NB4 (cell line): ENCODE results near the gene TCP11X1.
"Not testable (repeated sequence)": the region's sequence is repeated elsewhere in the genome, so short reads cannot be mapped to it uniquely, and the experiment has no call there.

Source experiments
- DNase-seq: peaks from one replicate; pipeline ENCODE4 v3.0.0; 2010; ENCODE audit warnings: low read depth
- H3K4me3 ChIP-seq: one replicate; pipeline ENCODE4 v1.5.1; 2011; ENCODE audit warnings: mild to moderate bottlenecking, low read depth, low read length, moderate library complexity
- MYC ChIP-seq: IDR thresholded peaks from 2 replicates; pipeline ENCODE4 v1.6.1; 2011; ENCODE audit warnings: low read depth, low read length
- POLR2A ChIP-seq: IDR thresholded peaks from 2 replicates; pipeline ENCODE4 v1.6.1; 2011; ENCODE audit warnings: mild to moderate bottlenecking; ENCODE audit not compliant: insufficient read length; ENCODE audit errors: extremely low read depth
- TF ChIP-seq, protein P1 (sequence below): IDR thresholded peaks from one replicate; pipeline ENCODE4 v1.5.1; 2012; ENCODE audit warnings: low read depth, low read length
- TF ChIP-seq, protein P2 (sequence below): IDR thresholded peaks from 2 replicates; pipeline ENCODE4 v1.6.1; 2011; ENCODE audit warnings: low read depth, low read length

TCP11X1 gene

GRCh38 chrX:102214986-102215385 lies at the start of gene TCP11X1:
Gene TCP11X1, plus strand, starts transcription at chrX:102215301.
- DNase-seq, H3K4me3 ChIP-seq: not testable (repeated sequence)

DNA sequence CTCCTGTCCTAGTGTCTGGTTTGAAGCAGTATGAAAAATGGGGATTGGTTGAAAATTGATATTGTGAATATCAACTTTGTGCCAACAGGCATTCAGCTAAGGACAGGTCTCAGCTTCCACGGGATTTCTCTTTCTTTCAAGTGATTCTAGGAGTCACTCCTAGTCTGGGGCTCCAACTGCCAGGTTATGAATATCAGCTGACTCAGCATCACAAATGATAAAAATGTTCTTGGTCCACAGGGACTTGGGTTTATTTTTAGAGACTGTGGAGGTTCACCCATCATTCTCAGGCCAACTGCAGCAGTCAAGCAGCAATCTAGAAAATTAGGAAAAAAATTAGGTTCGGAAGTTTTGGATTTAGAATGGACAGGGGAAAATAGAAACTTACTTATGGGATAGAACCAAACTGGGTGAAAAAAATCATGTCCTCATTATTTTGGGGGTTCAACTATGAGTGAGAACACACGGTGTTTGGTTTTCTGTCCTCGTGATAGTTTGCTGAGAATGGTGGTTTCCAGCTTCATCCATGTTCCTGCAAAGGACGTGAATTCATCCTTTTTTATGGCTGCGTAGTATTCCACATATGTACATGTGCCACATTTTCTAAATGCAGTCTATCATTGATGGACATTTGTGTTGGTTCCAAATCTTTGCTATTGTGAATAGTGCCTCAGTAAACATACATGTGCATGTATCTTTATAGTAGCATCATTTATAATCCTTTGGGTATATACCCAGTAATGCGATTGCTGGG lies 29.0 kb upstream of the TCP11X1 start:
- H3K4me3 ChIP-seq = no peak overlapping the region
- no peak for TF ChIP-seq POLR2A
- TF ChIP-seq, protein P1, sequence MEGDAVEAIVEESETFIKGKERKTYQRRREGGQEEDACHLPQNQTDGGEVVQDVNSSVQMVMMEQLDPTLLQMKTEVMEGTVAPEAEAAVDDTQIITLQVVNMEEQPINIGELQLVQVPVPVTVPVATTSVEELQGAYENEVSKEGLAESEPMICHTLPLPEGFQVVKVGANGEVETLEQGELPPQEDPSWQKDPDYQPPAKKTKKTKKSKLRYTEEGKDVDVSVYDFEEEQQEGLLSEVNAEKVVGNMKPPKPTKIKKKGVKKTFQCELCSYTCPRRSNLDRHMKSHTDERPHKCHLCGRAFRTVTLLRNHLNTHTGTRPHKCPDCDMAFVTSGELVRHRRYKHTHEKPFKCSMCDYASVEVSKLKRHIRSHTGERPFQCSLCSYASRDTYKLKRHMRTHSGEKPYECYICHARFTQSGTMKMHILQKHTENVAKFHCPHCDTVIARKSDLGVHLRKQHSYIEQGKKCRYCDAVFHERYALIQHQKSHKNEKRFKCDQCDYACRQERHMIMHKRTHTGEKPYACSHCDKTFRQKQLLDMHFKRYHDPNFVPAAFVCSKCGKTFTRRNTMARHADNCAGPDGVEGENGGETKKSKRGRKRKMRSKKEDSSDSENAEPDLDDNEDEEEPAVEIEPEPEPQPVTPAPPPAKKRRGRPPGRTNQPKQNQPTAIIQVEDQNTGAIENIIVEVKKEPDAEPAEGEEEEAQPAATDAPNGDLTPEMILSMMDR = no peak
- TF ChIP-seq, protein P2, sequence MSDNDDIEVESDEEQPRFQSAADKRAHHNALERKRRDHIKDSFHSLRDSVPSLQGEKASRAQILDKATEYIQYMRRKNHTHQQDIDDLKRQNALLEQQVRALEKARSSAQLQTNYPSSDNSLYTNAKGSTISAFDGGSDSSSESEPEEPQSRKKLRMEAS = no peak
- no peak for TF ChIP-seq MYC
- DNase-seq = no peak

DNA sequence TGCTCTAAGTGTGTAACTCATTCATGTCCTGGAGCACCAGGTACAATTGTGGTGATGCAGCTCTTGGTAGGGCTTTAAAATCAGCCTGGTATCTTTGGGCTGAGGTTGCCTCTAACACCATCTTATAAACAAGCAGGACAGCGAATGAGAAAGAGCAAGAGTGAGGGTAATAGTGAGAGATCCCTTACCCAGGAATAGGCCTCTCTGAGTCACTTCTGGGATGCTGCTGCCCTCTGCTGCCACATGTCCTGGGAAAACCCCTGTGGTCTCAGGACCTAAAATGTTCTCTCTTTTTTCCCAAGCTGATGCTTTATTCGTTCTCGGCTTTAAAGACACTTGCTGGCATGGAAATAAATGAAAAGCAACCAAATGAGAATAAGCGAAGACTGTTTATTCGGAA lies 7.2 kb upstream of the TCP11X1 start:
- not testable (repeated sequence) for DNase-seq, H3K4me3 ChIP-seq

DNA sequence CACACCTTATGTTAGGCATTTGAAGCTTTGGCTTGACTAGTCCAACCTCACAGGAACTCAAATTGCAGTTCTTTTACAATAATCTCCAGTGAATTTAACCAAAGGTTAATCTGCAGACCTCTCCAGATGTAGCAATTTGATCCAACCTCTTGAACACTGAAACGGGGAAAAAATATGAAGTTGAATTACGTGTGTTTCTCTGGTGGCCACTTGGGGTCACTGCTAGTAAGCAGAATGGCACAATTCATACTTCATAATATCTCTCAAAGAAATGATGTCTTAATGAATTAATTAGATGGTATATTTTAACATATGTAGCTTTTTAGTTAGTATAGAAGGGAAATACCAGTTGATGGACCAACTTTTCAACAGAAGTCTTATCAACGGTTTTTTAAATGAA lies 1.4 kb downstream of the TCP11X1 start:
- DNase-seq = not testable (repeated sequence)

GRCh38 chrX:102235678-102236077 lies 20.6 kb downstream of the TCP11X1 start:
- not testable (repeated sequence) for H3K4me3 ChIP-seq, DNase-seq

More for the DNA sequence above, 1.4 kb downstream of the TCP11X1 start:
- H3K4me3 ChIP-seq = not testable (repeated sequence)

GRCh38 chrX:102240265-102240664 lies 25.2 kb downstream of the TCP11X1 start:
- not testable (repeated sequence) for H3K4me3 ChIP-seq, DNase-seq

GRCh38 chrX:102246893-102247292 lies 31.8 kb downstream of the TCP11X1 start, which contains the start of gene NXF2:
Gene NXF2, plus strand, starts transcription at chrX:102247167. Its CDS starts 59,912 bp downstream, at chrX:102307079.
- not testable (repeated sequence) for H3K4me3 ChIP-seq, DNase-seq

DNA sequence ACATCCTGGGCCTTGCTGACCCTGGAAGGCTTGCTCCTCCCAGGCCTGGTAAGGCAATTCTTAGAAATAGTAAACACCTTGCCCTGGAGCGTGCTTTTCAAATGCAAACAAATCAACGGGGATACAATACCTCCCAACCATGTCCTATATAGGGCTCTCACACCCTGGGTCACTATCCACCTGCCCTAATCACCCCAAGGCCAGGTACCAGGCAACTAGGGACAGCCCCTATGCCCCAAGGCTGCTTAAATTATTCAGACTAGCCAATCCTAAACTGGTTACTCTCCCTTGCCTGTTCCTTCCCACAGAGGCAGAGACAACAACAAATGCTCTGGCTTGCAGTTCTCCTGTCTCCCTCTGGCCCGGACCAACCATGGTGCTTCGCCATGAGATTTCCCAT lies 57.1 kb downstream of the TCP11X1 start:
- DNase-seq, H3K4me3 ChIP-seq: not testable (repeated sequence)
